ENCODE measurements around the gene ABCC9. TPM values are rescaled to one million over a fixed set of nuclear protein-coding genes. Genes with fewer than 3 reads are reported as not detected.
"Not testable (repeated sequence)": the region's sequence is repeated elsewhere in the genome, so short reads cannot be mapped to it uniquely, and the experiment has no call there.

Gene ABCC9
- total RNA-seq, 1 donor from 2014 or later = 2.6 TPM

- Mint-ChIP-seq H3K9me3 (no peaks in the 10 kb centered on the region), H3K36me3 (peaks cover 7% of the 10 kb centered on the region), H3K27me3 (peaks cover 25% of the 10 kb centered on the region), H3K27ac (no peak overlapping the region), H3K4me1 (ENCODE audit: unreplicated experiment) (no peaks in the 10 kb centered on the region), H3K4me3 (no peak overlapping the region)
- TF ChIP-seq, protein P1, sequence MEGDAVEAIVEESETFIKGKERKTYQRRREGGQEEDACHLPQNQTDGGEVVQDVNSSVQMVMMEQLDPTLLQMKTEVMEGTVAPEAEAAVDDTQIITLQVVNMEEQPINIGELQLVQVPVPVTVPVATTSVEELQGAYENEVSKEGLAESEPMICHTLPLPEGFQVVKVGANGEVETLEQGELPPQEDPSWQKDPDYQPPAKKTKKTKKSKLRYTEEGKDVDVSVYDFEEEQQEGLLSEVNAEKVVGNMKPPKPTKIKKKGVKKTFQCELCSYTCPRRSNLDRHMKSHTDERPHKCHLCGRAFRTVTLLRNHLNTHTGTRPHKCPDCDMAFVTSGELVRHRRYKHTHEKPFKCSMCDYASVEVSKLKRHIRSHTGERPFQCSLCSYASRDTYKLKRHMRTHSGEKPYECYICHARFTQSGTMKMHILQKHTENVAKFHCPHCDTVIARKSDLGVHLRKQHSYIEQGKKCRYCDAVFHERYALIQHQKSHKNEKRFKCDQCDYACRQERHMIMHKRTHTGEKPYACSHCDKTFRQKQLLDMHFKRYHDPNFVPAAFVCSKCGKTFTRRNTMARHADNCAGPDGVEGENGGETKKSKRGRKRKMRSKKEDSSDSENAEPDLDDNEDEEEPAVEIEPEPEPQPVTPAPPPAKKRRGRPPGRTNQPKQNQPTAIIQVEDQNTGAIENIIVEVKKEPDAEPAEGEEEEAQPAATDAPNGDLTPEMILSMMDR (conservative IDR thresholded peaks at IDR 0.05) = no peak
- DNase-seq (ENCODE audit: extremely low spot score, unreplicated experiment) = no peak
Observed at GRCh38 chr12:21788089-21788983, 152.9 kb downstream of the ABCC9 start.

- no peaks in the 10 kb centered on the region for H3K9me3 Mint-ChIP-seq
- H3K27me3 Mint-ChIP-seq = peaks cover 16% of the 10 kb centered on the region
- no peak for DNase-seq (ENCODE audit: extremely low spot score, unreplicated experiment)
- no peaks in the 10 kb centered on the region for H3K4me1 Mint-ChIP-seq (ENCODE audit: unreplicated experiment)
- TF ChIP-seq, protein P1 (conservative IDR thresholded peaks at IDR 0.05) = no peak
- no peak overlapping the region for H3K27ac Mint-ChIP-seq
- peaks cover 8% of the 10 kb centered on the region for H3K36me3 Mint-ChIP-seq
- no peak overlapping the region for H3K4me3 Mint-ChIP-seq
Observed at GRCh38 chr12:21786041-21786531, 155.1 kb downstream of the ABCC9 start.

DNA sequence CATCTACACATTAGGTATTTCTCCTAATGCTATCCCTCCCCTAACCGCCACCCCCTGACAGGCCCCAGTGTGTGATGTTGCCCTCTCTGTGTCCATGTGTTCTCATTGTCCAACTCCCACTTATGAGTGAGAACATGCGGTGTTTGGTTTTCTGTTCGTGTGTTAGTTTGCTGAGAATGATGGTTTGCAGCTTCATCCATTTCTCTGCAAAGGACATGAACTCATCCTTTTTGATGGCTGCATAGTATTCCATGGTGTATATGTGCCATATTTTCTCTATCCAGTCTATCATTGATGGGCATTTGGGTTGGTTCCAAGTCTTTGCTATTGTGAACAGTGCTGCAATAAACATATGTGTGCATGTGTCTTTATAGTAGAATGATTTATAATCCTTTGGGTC is 158.5 kb downstream of the ABCC9 start:
- peaks cover 24% of the 10 kb centered on the region for H3K27me3 Mint-ChIP-seq
- not testable (repeated sequence) for H3K27ac Mint-ChIP-seq; DNase-seq (ENCODE audit: extremely low spot score, unreplicated experiment); H3K4me3 Mint-ChIP-seq; H3K36me3 Mint-ChIP-seq; H3K4me1 Mint-ChIP-seq (ENCODE audit: unreplicated experiment); H3K9me3 Mint-ChIP-seq

DNA sequence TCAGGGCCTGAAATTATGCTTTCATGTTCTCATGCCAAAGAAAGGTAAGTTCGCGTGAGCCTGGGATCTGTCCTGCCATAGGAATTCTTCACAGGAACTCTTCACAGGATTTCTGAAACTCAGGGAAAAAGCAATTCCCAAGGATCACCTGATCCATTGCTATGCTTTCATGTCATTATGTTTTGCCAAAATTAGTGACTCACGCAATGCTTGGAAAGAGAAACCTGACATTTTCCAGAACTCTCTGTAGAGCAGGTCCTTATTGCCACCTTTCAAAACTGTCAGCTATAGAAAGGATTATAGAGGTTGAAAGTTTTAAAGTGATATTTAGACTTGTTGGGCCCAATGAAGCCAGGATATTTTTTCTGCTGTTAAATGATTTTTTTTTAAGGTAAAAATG is 160.4 kb downstream of the ABCC9 start:
- no peaks in the 10 kb centered on the region for H3K9me3 Mint-ChIP-seq
- H3K27me3 Mint-ChIP-seq = peaks cover 29% of the 10 kb centered on the region
- H3K4me3 Mint-ChIP-seq = no peak overlapping the region
- H3K4me1 Mint-ChIP-seq (ENCODE audit: unreplicated experiment) = no peaks in the 10 kb centered on the region
- peaks cover 4% of the 10 kb centered on the region for H3K36me3 Mint-ChIP-seq
- TF ChIP-seq, protein P1 (conservative IDR thresholded peaks at IDR 0.05) = no peak
- DNase-seq (ENCODE audit: extremely low spot score, unreplicated experiment) = no peak
- no peak overlapping the region for H3K27ac Mint-ChIP-seq

DNA sequence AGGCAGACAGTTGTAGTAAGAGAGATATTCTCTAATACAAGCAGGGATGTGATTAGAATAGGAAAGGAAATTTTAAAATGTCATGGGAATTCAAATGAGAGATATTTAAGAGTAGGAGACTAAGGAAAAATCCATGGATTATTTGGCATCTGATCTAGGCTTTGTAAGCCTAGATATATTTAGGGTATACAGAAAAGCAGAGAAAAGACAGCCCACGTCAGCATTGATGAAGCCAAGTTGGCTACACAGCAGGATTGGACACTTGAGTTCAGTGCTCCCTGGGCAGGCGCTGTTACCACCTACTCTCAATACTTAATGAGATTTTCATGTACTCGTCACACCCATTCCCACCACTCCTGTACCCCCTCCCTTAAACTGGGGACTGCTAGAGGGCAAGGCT is 165.1 kb downstream of the ABCC9 start:
- Mint-ChIP-seq H3K27ac (no peak overlapping the region), H3K36me3 (peaks cover 3% of the 10 kb centered on the region), H3K9me3 (no peaks in the 10 kb centered on the region), H3K4me1 (ENCODE audit: unreplicated experiment) (no peaks in the 10 kb centered on the region), H3K4me3 (no peak overlapping the region), H3K27me3 (peaks cover 61% of the 10 kb centered on the region)
- TF ChIP-seq, protein P1 (conservative IDR thresholded peaks at IDR 0.05) = no peak
- DNase-seq (ENCODE audit: extremely low spot score, unreplicated experiment) = no peak

DNA sequence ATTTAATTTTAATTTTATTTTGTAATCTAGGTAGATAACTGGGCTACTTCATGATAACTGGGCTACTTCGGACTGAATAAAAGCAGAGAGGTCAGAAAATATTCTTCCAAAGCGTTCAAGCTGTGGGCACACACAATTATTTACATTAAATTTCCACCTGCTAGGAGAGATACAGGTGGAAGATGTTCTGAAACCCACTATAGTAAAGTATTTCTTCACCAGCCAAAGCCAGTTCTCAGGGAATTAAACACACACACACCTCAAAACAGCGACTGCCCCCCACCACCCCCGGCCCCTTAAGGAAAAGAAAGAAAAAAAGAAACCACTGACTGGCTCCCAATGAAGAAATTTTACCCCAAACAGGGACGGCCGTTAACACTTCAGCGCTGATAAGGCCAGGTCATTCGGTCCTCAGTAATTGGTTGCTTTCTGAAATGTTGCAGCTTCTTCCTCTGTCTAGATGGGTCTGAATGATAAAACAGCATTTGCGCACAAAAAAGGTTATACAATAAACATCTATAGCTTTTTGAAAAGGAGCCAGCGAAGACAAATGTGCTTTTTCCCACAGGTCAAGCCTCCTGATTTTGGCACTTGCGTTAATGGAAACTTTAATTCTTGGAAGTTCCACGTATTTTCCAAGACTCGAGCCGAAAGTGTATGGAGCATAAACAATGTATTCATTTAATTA is 165.9 kb downstream of the ABCC9 start:
- Mint-ChIP-seq H3K9me3 (no peaks in the 10 kb centered on the region), H3K27me3 (peaks cover 70% of the 10 kb centered on the region), H3K36me3 (peaks cover 3% of the 10 kb centered on the region), H3K27ac (no peak overlapping the region), H3K4me3 (peak overlapping the region; percentile 81), H3K4me1 (ENCODE audit: unreplicated experiment) (no peaks in the 10 kb centered on the region)
- TF ChIP-seq, protein P1 (conservative IDR thresholded peaks at IDR 0.05) = no peak
- DNase-seq (ENCODE audit: extremely low spot score, unreplicated experiment) = no peak
